ENCODE measurements around the gene SF3B4. TPM values are rescaled to one million over a fixed set of nuclear protein-coding genes. Genes with fewer than 3 reads are reported as not detected.

Gene SF3B4
- total and polyA plus RNA-seq, 2 of the 13 experiments (the other 11 are each of a cell fraction or from before 2014, with no cell fraction given) = 13.8 to 14.8 TPM

DNA sequence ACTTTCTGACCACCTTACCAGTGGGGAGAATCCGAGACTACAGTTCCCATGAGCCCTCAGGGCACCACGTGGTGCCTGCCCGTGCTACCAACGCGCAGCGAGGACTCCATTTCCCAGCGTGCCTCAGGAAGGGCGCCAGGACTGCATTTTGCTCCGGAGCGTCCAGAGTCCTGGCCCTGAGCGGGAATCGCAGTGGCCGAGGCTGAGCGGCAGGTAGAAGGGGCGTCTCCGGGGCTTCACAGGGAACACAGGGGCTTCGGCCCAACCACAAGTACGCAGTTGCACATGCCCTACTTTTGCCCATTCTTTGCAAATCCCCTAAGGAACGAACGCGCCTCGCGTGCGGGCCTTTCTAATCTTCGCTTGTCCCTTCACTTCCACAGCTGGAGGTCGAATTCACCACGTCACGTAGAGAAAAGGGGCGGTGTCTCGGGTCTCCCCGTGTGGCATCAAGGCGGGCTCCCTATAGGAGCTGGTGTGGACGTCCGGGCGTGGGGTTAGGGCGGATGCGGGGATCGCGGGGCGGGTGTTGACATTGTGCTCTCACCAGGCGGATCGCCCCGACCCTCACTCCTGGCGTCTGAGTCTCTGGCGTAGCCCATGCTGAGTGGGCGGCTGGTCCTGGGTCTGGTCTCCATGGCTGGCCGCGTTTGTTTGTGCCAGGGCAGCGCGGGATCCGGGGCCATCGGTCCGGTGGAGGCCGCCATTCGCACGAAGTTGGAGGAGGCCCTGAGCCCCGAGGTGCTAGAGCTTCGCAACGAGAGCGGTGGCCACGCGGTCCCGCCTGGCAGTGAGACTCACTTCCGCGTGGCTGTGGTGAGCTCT, 27.9 kb downstream of the SF3B4 start, which contains the start of gene BOLA1 (continued):
- TF ChIP-seq, protein P1, sequence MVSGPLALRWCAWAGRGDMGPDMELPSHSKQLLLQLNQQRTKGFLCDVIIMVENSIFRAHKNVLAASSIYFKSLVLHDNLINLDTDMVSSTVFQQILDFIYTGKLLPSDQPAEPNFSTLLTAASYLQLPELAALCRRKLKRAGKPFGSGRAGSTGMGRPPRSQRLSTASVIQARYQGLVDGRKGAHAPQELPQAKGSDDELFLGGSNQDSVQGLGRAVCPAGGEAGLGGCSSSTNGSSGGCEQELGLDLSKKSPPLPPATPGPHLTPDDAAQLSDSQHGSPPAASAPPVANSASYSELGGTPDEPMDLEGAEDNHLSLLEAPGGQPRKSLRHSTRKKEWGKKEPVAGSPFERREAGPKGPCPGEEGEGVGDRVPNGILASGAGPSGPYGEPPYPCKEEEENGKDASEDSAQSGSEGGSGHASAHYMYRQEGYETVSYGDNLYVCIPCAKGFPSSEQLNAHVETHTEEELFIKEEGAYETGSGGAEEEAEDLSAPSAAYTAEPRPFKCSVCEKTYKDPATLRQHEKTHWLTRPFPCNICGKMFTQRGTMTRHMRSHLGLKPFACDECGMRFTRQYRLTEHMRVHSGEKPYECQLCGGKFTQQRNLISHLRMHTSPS (CRISPR knock-in tag; IDR thresholded peaks at IDR 0.05; ENCODE audit: low read depth) = no peak
- TF ChIP-seq HCFC1 (IDR thresholded peaks at IDR 0.05; ENCODE audit: low read depth, low read length) (peak; percentile 97), ZBTB7A (CRISPR knock-in tag; IDR thresholded peaks at IDR 0.05) (no peak), ZSCAN31 (CRISPR knock-in tag; IDR thresholded peaks at IDR 0.05; ENCODE audit: low read depth) (no peak), ELF4 (CRISPR knock-in tag; IDR thresholded peaks at IDR 0.05; ENCODE audit: borderline replicate concordance) (no peak), ZNF33A (CRISPR knock-in tag; IDR thresholded peaks at IDR 0.05; ENCODE audit: borderline replicate concordance) (0 out of 2 replicates have a peak, but pooled peaks have one; percentile 41), KDM5B (CRISPR knock-in tag; IDR thresholded peaks at IDR 0.05; ENCODE audit: borderline replicate concordance) (peak; percentile 19; the same call in 1 of the 2 replicates), NR1H2 (CRISPR knock-in tag; IDR thresholded peaks at IDR 0.05; ENCODE audit: borderline replicate concordance, low read depth) (no peak), RBM22 (optimal IDR thresholded peaks at IDR 0.05; ENCODE audit: low read length) (no peak), ZNF678 (CRISPR knock-in tag; IDR thresholded peaks at IDR 0.05) (no peak), BRD4 (CRISPR knock-in tag; IDR thresholded peaks at IDR 0.05) (no peak), ATF7-NPFF (CRISPR knock-in tag; IDR thresholded peaks at IDR 0.05; ENCODE audit: low read depth) (no peak), MEIS2 (CRISPR knock-in tag; IDR thresholded peaks at IDR 0.05) (no peak), RFX1 (IDR thresholded peaks at IDR 0.05) (no peak), PCBP1 (IDR thresholded peaks at IDR 0.05; ENCODE audit: borderline replicate concordance, low read depth, low read length) (0 out of 2 replicates have a peak, but pooled peaks have one; percentile 21), TBL1XR1 (IDR thresholded peaks at IDR 0.05; ENCODE audit: borderline replicate concordance, low read length, partially characterized antibody) (no peak), ZNF644 (CRISPR knock-in tag; IDR thresholded peaks at IDR 0.05; ENCODE audit: low read depth) (no peak), ZNF577 (CRISPR knock-in tag; IDR thresholded peaks at IDR 0.05; ENCODE audit: borderline replicate concordance, low read depth) (no peak), NR3C1 (CRISPR knock-in tag; IDR thresholded peaks at IDR 0.05) (no peak), ONECUT2 (CRISPR knock-in tag; IDR thresholded peaks at IDR 0.05) (no peak), TP53 (CRISPR knock-in tag; conservative IDR thresholded peaks at IDR 0.05) (no peak), SALL1 (CRISPR knock-in tag; IDR thresholded peaks at IDR 0.05) (peak; percentile 49; the same call in 1 of the 2 replicates), SETDB1 (CRISPR knock-in tag; IDR thresholded peaks at IDR 0.05; ENCODE audit: borderline replicate concordance) (no peak)
- TF ChIP-seq, protein P2, sequence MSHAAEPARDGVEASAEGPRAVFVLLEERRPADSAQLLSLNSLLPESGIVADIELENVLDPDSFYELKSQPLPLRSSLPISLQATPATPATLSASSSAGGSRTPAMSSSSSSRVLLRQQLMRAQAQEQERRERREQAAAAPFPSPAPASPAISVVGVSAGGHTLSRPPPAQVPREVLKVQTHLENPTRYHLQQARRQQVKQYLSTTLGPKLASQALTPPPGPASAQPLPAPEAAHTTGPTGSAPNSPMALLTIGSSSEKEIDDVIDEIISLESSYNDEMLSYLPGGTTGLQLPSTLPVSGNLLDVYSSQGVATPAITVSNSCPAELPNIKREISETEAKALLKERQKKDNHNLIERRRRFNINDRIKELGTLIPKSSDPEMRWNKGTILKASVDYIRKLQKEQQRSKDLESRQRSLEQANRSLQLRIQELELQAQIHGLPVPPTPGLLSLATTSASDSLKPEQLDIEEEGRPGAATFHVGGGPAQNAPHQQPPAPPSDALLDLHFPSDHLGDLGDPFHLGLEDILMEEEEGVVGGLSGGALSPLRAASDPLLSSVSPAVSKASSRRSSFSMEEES (CRISPR knock-in tag; IDR thresholded peaks at IDR 0.05) = peak; percentile 69
- TF ChIP-seq, protein P3, sequence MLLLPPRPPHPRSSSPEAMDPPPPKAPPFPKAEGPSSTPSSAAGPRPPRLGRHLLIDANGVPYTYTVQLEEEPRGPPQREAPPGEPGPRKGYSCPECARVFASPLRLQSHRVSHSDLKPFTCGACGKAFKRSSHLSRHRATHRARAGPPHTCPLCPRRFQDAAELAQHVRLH (CRISPR knock-in tag; IDR thresholded peaks at IDR 0.05; ENCODE audit: borderline replicate concordance, low read depth) = no peak
- TF ChIP-seq, protein P4, sequence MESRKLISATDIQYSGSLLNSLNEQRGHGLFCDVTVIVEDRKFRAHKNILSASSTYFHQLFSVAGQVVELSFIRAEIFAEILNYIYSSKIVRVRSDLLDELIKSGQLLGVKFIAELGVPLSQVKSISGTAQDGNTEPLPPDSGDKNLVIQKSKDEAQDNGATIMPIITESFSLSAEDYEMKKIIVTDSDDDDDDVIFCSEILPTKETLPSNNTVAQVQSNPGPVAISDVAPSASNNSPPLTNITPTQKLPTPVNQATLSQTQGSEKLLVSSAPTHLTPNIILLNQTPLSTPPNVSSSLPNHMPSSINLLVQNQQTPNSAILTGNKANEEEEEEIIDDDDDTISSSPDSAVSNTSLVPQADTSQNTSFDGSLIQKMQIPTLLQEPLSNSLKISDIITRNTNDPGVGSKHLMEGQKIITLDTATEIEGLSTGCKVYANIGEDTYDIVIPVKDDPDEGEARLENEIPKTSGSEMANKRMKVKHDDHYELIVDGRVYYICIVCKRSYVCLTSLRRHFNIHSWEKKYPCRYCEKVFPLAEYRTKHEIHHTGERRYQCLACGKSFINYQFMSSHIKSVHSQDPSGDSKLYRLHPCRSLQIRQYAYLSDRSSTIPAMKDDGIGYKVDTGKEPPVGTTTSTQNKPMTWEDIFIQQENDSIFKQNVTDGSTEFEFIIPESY (CRISPR knock-in tag; IDR thresholded peaks at IDR 0.05) = peak; percentile 89

Data from HepG2 (cell line).